ENCODE measurements around the gene ISX. TPM values are rescaled to one million over a fixed set of nuclear protein-coding genes. Genes with fewer than 3 reads are reported as not detected.
A peak's percentile ranks its signal among the peaks of the same experiment; 100 is the strongest.
"Not testable (repeated sequence)": the region's sequence is repeated elsewhere in the genome, so short reads cannot be mapped to it uniquely, and the experiment has no call there.

The ISX gene
- total RNA-seq, 1 experiment from 2014 or later: not detected

- POLR2A ChIA-PET (ENCODE audit: low non-redundant PET): no interaction called here
- TF ChIP-seq CTCF (conservative IDR thresholded peaks at IDR 0.05; ENCODE audit: low read depth, low read length) (peak; percentile 96), EZH2 (IDR thresholded peaks at IDR 0.05; ENCODE audit: borderline replicate concordance, low read depth, low read length, poor library complexity, severe bottlenecking) (no peak)
- H3K9me3 ChIP-seq (ENCODE audit: low read depth, low read length, poor library complexity, severe bottlenecking): no peaks in the 10 kb centered on the region
- H3K4me1 ChIP-seq (ENCODE audit: insufficient read depth, low read length, poor library complexity, severe bottlenecking): no peaks in the 10 kb centered on the region
- no peak overlapping the region for H3K27ac ChIP-seq (ENCODE audit: low read depth, low read length, poor library complexity, severe bottlenecking)
- H3K36me3 ChIP-seq (ENCODE audit: insufficient read depth, low read length, poor library complexity, severe bottlenecking): no peaks in the 10 kb centered on the region
- H3K4me3 ChIP-seq (ENCODE audit: low read depth, low read length, poor library complexity, severe bottlenecking): no peak overlapping the region
- intact Hi-C loops (cut with micrococcal nuclease; ENCODE audit: unreplicated experiment): loop anchor here (2.0 to 10.0 kb wide), 3 partner anchors 1099 to 1721 kb away; partner anchors contain the start of gene LARGE1
- CTCF ChIA-PET: interaction anchor here (0.6 to 1.6 kb wide), 3 partner anchors 39 to 208 kb away, joined by 3 to 5 read pairs (median 4); no protein-coding TSS in a partner anchor
- no peaks in the 10 kb centered on the region for H3K27me3 ChIP-seq (replicated peaks; ENCODE audit: insufficient read depth, low read depth, low read length, poor library complexity)
- DNase-seq (ENCODE audit: low spot score): peak; percentile 60
- BruUV-seq (replicated peaks): no TSS peak
These were observed 42.1 kb upstream of the ISX start for GRCh38 chr22:35023692-35024363.

GRCh38 chr22:35024364-35024692 is 41.6 kb upstream of the ISX start:
- ChIA-PET POLR2A (ENCODE audit: low non-redundant PET) (no interaction called here), CTCF (interaction anchor here (0.6 to 1.6 kb wide), 3 partner anchors 40 to 207 kb away, joined by 3 to 5 read pairs (median 4); no protein-coding TSS in a partner anchor)
- BruUV-seq (replicated peaks): no TSS peak
- Histone ChIP-seq H3K27ac (ENCODE audit: low read depth, low read length, poor library complexity, severe bottlenecking) (no peak overlapping the region), H3K4me3 (ENCODE audit: low read depth, low read length, poor library complexity, severe bottlenecking) (no peak overlapping the region), H3K27me3 (replicated peaks; ENCODE audit: insufficient read depth, low read depth, low read length, poor library complexity) (no peaks in the 10 kb centered on the region), H3K4me1 (ENCODE audit: insufficient read depth, low read length, poor library complexity, severe bottlenecking) (no peaks in the 10 kb centered on the region), H3K36me3 (ENCODE audit: insufficient read depth, low read length, poor library complexity, severe bottlenecking) (no peaks in the 10 kb centered on the region), H3K9me3 (ENCODE audit: low read depth, low read length, poor library complexity, severe bottlenecking) (no peaks in the 10 kb centered on the region)
- DNase-seq (ENCODE audit: low spot score): no peak
- intact Hi-C loops (cut with micrococcal nuclease; ENCODE audit: unreplicated experiment): loop anchor here (2.0 to 10.0 kb wide), 3 partner anchors 1100 to 1722 kb away; partner anchors contain the start of gene LARGE1
- TF ChIP-seq EZH2 (IDR thresholded peaks at IDR 0.05; ENCODE audit: borderline replicate concordance, low read depth, low read length, poor library complexity, severe bottlenecking): no peak
- TF ChIP-seq CTCF (conservative IDR thresholded peaks at IDR 0.05; ENCODE audit: low read depth, low read length): no peak; the same call in 1 of the 2 replicates

GRCh38 chr22:35030112-35030511 is 35.8 kb upstream of the ISX start:
- H3K27ac ChIP-seq (ENCODE audit: low read depth, low read length, poor library complexity, severe bottlenecking); H3K4me3 ChIP-seq (ENCODE audit: low read depth, low read length, poor library complexity, severe bottlenecking); CTCF ChIA-PET; intact Hi-C loops (cut with micrococcal nuclease; ENCODE audit: unreplicated experiment); POLR2A ChIA-PET (ENCODE audit: low non-redundant PET); BruUV-seq (replicated peaks); H3K36me3 ChIP-seq (ENCODE audit: insufficient read depth, low read length, poor library complexity, severe bottlenecking); DNase-seq (ENCODE audit: low spot score); H3K4me1 ChIP-seq (ENCODE audit: insufficient read depth, low read length, poor library complexity, severe bottlenecking); H3K9me3 ChIP-seq (ENCODE audit: low read depth, low read length, poor library complexity, severe bottlenecking): not testable (repeated sequence)
- peaks cover 12% of the 10 kb centered on the region for H3K27me3 ChIP-seq (replicated peaks; ENCODE audit: insufficient read depth, low read depth, low read length, poor library complexity)

GRCh38 chr22:35032571-35032970 is 33.4 kb upstream of the ISX start:
- CTCF ChIA-PET: no interaction called here
- POLR2A ChIA-PET (ENCODE audit: low non-redundant PET): no interaction called here
- no peak for TF ChIP-seq EZH2 (IDR thresholded peaks at IDR 0.05; ENCODE audit: borderline replicate concordance, low read depth, low read length, poor library complexity, severe bottlenecking)
- TF ChIP-seq CTCF (conservative IDR thresholded peaks at IDR 0.05; ENCODE audit: low read depth, low read length): no peak
- intact Hi-C loops (cut with micrococcal nuclease; ENCODE audit: unreplicated experiment): no loop called here
- no TSS peak for BruUV-seq (replicated peaks)
- no peaks in the 10 kb centered on the region for H3K4me1 ChIP-seq (ENCODE audit: insufficient read depth, low read length, poor library complexity, severe bottlenecking)
- H3K36me3 ChIP-seq (ENCODE audit: insufficient read depth, low read length, poor library complexity, severe bottlenecking): no peaks in the 10 kb centered on the region
- H3K4me3 ChIP-seq (ENCODE audit: low read depth, low read length, poor library complexity, severe bottlenecking): no peak overlapping the region
- H3K9me3 ChIP-seq (ENCODE audit: low read depth, low read length, poor library complexity, severe bottlenecking): no peaks in the 10 kb centered on the region
- no peak overlapping the region for H3K27ac ChIP-seq (ENCODE audit: low read depth, low read length, poor library complexity, severe bottlenecking)
- DNase-seq (ENCODE audit: low spot score): no peak
- H3K27me3 ChIP-seq (replicated peaks; ENCODE audit: insufficient read depth, low read depth, low read length, poor library complexity): peaks cover 12% of the 10 kb centered on the region

All from A673 (cell line).